GM21529 (cell line): ENCODE results near the gene TBX5.

Experiments used
- ATAC-seq: cut with Tn5 transposase; IDR thresholded peaks from one replicate; pipeline ENCODE4 v1.9.1; 2021; ENCODE audit not compliant: unreplicated experiment

TBX5 gene

GRCh38 chr12:114431902-114432301 lies 26.0 kb upstream of the TBX5 start:
- ATAC-seq: no peak

- no peak for ATAC-seq
Measured at GRCh38 chr12:114430306-114430705, 24.4 kb upstream of the TBX5 start.

GRCh38 chr12:114425031-114425626 lies 19.2 kb upstream of the TBX5 start:
- ATAC-seq: no peak

GRCh38 chr12:114420944-114421335 lies 15.0 kb upstream of the TBX5 start:
- no peak for ATAC-seq

- no peak for ATAC-seq
Measured at GRCh38 chr12:114420182-114420943, 14.4 kb upstream of the TBX5 start.

GRCh38 chr12:114416028-114416427 lies 10.1 kb upstream of the TBX5 start:
- no peak for ATAC-seq

GRCh38 chr12:114415525-114415868 lies 9.6 kb upstream of the TBX5 start:
- ATAC-seq: no peak

GRCh38 chr12:114414866-114415524 lies 9.1 kb upstream of the TBX5 start:
- no peak for ATAC-seq

GRCh38 chr12:114414031-114414865 lies 8.3 kb upstream of the TBX5 start:
- no peak for ATAC-seq

GRCh38 chr12:114412825-114413749 lies 7.1 kb upstream of the TBX5 start:
- ATAC-seq: no peak

GRCh38 chr12:114412307-114412706 lies 6.4 kb upstream of the TBX5 start:
- ATAC-seq: no peak

GRCh38 chr12:114411071-114411837 lies 5.3 kb upstream of the TBX5 start:
- no peak for ATAC-seq

- ATAC-seq: no peak
Measured at GRCh38 chr12:114409852-114410600, 4.1 kb upstream of the TBX5 start.

- no peak for ATAC-seq
Measured at GRCh38 chr12:114408886-114409851, 3.2 kb upstream of the TBX5 start.

- ATAC-seq: no peak
Measured at GRCh38 chr12:114408471-114408885, 2.5 kb upstream of the TBX5 start.

- no peak for ATAC-seq
Measured at GRCh38 chr12:114407842-114408411, 2.0 kb upstream of the TBX5 start.
